H9 (cell line): ENCODE data around the gene RNF214. TPM values are rescaled to one million over a fixed set of nuclear protein-coding genes. Genes with fewer than 3 reads are reported as not detected.

Experiments used
- DNase-seq: peaks from one replicate; pipeline ENCODE4 v3.0.0-alpha.2; 2017
- H2AFZ ChIP-seq: one replicate; pipeline ENCODE4 v1.6.1; 2013; ENCODE audit warnings: mild to moderate bottlenecking, low read length, control low read depth, moderate library complexity
- H2AK5ac ChIP-seq: 2 replicates; pipeline ENCODE4 v1.6.1; 2013; ENCODE audit warnings: low read length, control low read depth, mixed read lengths; ENCODE audit not compliant: insufficient read length
- H2BK120ac ChIP-seq: one replicate; pipeline ENCODE4 v1.6.1; 2013; ENCODE audit warnings: low read depth, mild to moderate bottlenecking, low read length, control low read depth, inconsistent platforms; ENCODE audit not compliant: poor library complexity, severe bottlenecking
- H2BK12ac ChIP-seq: 2 replicates; pipeline ENCODE4 v1.6.1; 2013; ENCODE audit warnings: low read length, control low read depth, mixed read lengths, low read depth; ENCODE audit not compliant: insufficient read length
- H2BK15ac ChIP-seq: 2 replicates; pipeline ENCODE4 v1.6.1; 2013; ENCODE audit warnings: low read depth, low read length, control low read depth
- H2BK20ac ChIP-seq: one replicate; pipeline ENCODE4 v1.6.1; 2013; ENCODE audit warnings: low read depth, mild to moderate bottlenecking, low read length, control low read depth, inconsistent platforms; ENCODE audit not compliant: poor library complexity, severe bottlenecking
- H2BK5ac ChIP-seq: 2 replicates; pipeline ENCODE4 v1.6.1; 2013; ENCODE audit warnings: low read length, control low read depth, mixed read lengths; ENCODE audit not compliant: insufficient read length
- H3K14ac ChIP-seq: 2 replicates; pipeline ENCODE4 v1.6.1; 2013; ENCODE audit warnings: low read length, control low read depth; ENCODE audit not compliant: insufficient read depth
- H3K18ac ChIP-seq: 2 replicates; pipeline ENCODE4 v1.6.1; 2013; ENCODE audit warnings: low read depth, mild to moderate bottlenecking, mixed read lengths, low read length, control low read depth; ENCODE audit not compliant: insufficient read length
- H3K23ac ChIP-seq: 2 replicates; pipeline ENCODE4 v1.6.1; 2013; ENCODE audit warnings: low read length, control low read depth, mixed read lengths, low read depth; ENCODE audit not compliant: insufficient read length
- H3K23me2 ChIP-seq: 2 replicates; pipeline ENCODE4 v1.6.1; 2013; ENCODE audit warnings: low read depth, mild to moderate bottlenecking, mixed read lengths, low read length, control low read depth; ENCODE audit not compliant: insufficient read length, poor library complexity, severe bottlenecking
- H3K27ac ChIP-seq: 2 replicates; pipeline ENCODE4 v1.5.1; 2013; ENCODE audit warnings: low read length, control low read depth, mixed read lengths, low read depth; ENCODE audit not compliant: insufficient read length
- H3K27me3 ChIP-seq: 2 replicates; pipeline ENCODE4 v1.6.1; 2013; ENCODE audit warnings: low read length, control low read depth, inconsistent platforms; ENCODE audit not compliant: insufficient read depth
- H3K4ac ChIP-seq: 2 replicates; pipeline ENCODE4 v1.6.1; 2013; ENCODE audit warnings: low read depth, mild to moderate bottlenecking, control low read depth, inconsistent platforms, low read length, moderate library complexity
- H3K4me1 ChIP-seq: 2 replicates; pipeline ENCODE4 v1.6.1; 2013; ENCODE audit warnings: low read length, control low read depth, inconsistent platforms; ENCODE audit not compliant: insufficient read depth
- H3K4me2 ChIP-seq: 2 replicates; pipeline ENCODE4 v1.6.1; 2013; ENCODE audit warnings: low read length, control low read depth, mixed read lengths; ENCODE audit not compliant: insufficient read length, insufficient read depth
- H3K56ac ChIP-seq: 2 replicates; pipeline ENCODE4 v1.6.1; 2013; ENCODE audit warnings: low read depth, mild to moderate bottlenecking, mixed read lengths, low read length, control low read depth; ENCODE audit not compliant: insufficient read length
- H3K79me1 ChIP-seq: 2 replicates; pipeline ENCODE4 v1.6.1; 2013; ENCODE audit warnings: low read depth, mild to moderate bottlenecking, moderate library complexity, low read length, control low read depth, inconsistent platforms; ENCODE audit not compliant: insufficient read depth, poor library complexity, severe bottlenecking
- H3K79me2 ChIP-seq: 2 replicates; pipeline ENCODE4 v1.6.1; 2013; ENCODE audit warnings: low read length, control low read depth, inconsistent platforms; ENCODE audit not compliant: insufficient read depth
- H3K9ac ChIP-seq: 2 replicates; pipeline ENCODE4 v1.6.1; 2013; ENCODE audit warnings: low read length, control low read depth, mixed read lengths; ENCODE audit not compliant: insufficient read length; ENCODE audit errors: extremely low read depth
- H3K9me3 ChIP-seq: one replicate; pipeline ENCODE4 v1.6.1; 2013; ENCODE audit warnings: low read depth, low read length, inconsistent platforms; ENCODE audit not compliant: control insufficient read depth
- H3T11ph ChIP-seq: one replicate; pipeline ENCODE4 v1.6.1; 2013; ENCODE audit warnings: mild to moderate bottlenecking, low read length, control low read depth, inconsistent platforms
- H4K20me1 ChIP-seq: one replicate; pipeline ENCODE4 v1.6.1; 2013; ENCODE audit not compliant: control insufficient read depth, insufficient read length, insufficient read depth
- H4K5ac ChIP-seq: 2 replicates; pipeline ENCODE4 v1.6.1; 2013; ENCODE audit warnings: low read depth, mild to moderate bottlenecking, mixed read lengths, low read length, control low read depth; ENCODE audit not compliant: insufficient read length
- H4K8ac ChIP-seq: replicated peaks from 2 replicates; pipeline ENCODE4 v1.6.1; 2013; ENCODE audit warnings: low read length, control low read depth, mixed read lengths, low read depth; ENCODE audit not compliant: insufficient read length
- H4K91ac ChIP-seq: 2 replicates; pipeline ENCODE4 v1.6.1; 2013; ENCODE audit warnings: low read depth, mild to moderate bottlenecking, moderate library complexity, mixed read lengths, low read length, control low read depth; ENCODE audit not compliant: insufficient read length
- H3K27ac Mint-ChIP-seq, 3 experiments: 2 replicates in 2 of 3; 3 replicates in 1 of 3; pipeline ENCODE4 v1.8.0; 2020 to 2021; ENCODE audit warnings: mixed read lengths in 3 of 3, mild to moderate bottlenecking in 1 of 3, moderate library complexity in 1 of 3
- H3K27me3 Mint-ChIP-seq: 2 replicates; pipeline ENCODE4 v1.8.0; 2021; ENCODE audit warnings: low read depth, mild to moderate bottlenecking, moderate library complexity, mixed read lengths
- H3K36me3 Mint-ChIP-seq, 3 experiments: 2 replicates in 2 of 3; 3 replicates in 1 of 3; pipeline ENCODE4 v1.8.0; 2020 to 2021; ENCODE audit warnings: low read depth in 3 of 3, mixed read lengths in 3 of 3; ENCODE audit not compliant: insufficient read depth in 1 of 3
- H3K4me1 Mint-ChIP-seq, 2 experiments: 2 replicates each; pipeline ENCODE4 v1.8.0; 2020; ENCODE audit warnings: mixed read lengths in 2 of 2
- H3K4me3 Mint-ChIP-seq, 2 experiments: 2 replicates in 1 of 2; 3 replicates in 1 of 2; pipeline ENCODE4 v1.8.0; 2020 to 2021; ENCODE audit warnings: mild to moderate bottlenecking in 2 of 2, mixed read lengths in 2 of 2, moderate library complexity in 1 of 2
- H3K9me3 Mint-ChIP-seq, 2 experiments: 2 replicates in 1 of 2; 3 replicates in 1 of 2; pipeline ENCODE4 v1.8.0; 2020; ENCODE audit warnings: mild to moderate bottlenecking in 2 of 2, mixed read lengths in 2 of 2, moderate library complexity in 1 of 2
- CTCF ChIP-seq: fragments of 200-600 bp; sonication (generic); conservative IDR thresholded peaks from 3 replicates; pipeline ENCODE4 v1.8.0; 2021; ENCODE audit warnings: antibody characterized with exemption, mild to moderate bottlenecking
- WGBS: extraction: QIAGEN DNeasy Blood & Tissue Kit; methylation state at CpG from one replicate; pipeline ENCODE4 v1.1.7; 2013; ENCODE audit warnings: missing lambda C conversion rate, low lambda C conversion rate, mixed read lengths; ENCODE audit not compliant: insufficient read length; ENCODE audit errors: extremely low coverage; 5-methylcytosine and 5-hydroxymethylcytosine counted together
- total RNA-seq: library from RNA; stranded (reverse); gene quantifications from 2 replicates; pipeline ENCODE4 v1.2.1, GENCODE V29; 2021

RNF214 gene
- total RNA-seq, 1 experiment from 2014 or later, result 26.0 TPM

- H3T11ph ChIP-seq, result no peak overlapping the region
- H2BK15ac ChIP-seq, result no peak overlapping the region
- H3K4ac ChIP-seq, result no peak overlapping the region
- H4K91ac ChIP-seq, result no peak overlapping the region
- no CpG with 5 or more reads among the region's 2 CpGs for WGBS
- no peaks in the 10 kb centered on the region for H4K20me1 ChIP-seq
- no peaks in the 10 kb centered on the region for H3K4me1 ChIP-seq
- no peak overlapping the region for H2BK5ac ChIP-seq
- no peaks in the 10 kb centered on the region for H3K79me2 ChIP-seq
- H3K4me3 Mint-ChIP-seq, result no peak overlapping the region
- H3K23ac ChIP-seq, result no peak overlapping the region
- no peaks in the 10 kb centered on the region for H3K27me3 Mint-ChIP-seq
- no peaks in the 10 kb centered on the region for H3K4me1 Mint-ChIP-seq
- H3K27ac ChIP-seq, result no peak overlapping the region
- no peak overlapping the region for H3K56ac ChIP-seq
- no peak overlapping the region for H2BK12ac ChIP-seq
- H3K27ac Mint-ChIP-seq, result no peak overlapping the region
- H3K9me3 ChIP-seq, result no peaks in the 10 kb centered on the region
- peaks cover 11 to 38% (median 32%) of the 10 kb centered on the region in 3 experiments; a peak in 6 of 7 replicates for H3K36me3 Mint-ChIP-seq
- no peak overlapping the region for H4K5ac ChIP-seq
- H3K9ac ChIP-seq, result no peak overlapping the region
- H3K4me2 ChIP-seq, result no peak overlapping the region
- H3K14ac ChIP-seq, result no peak overlapping the region
- no peak overlapping the region for H3K18ac ChIP-seq
- H2AFZ ChIP-seq, result no peak overlapping the region
- no peak for DNase-seq
- H2BK20ac ChIP-seq, result no peak overlapping the region
- no peaks in the 10 kb centered on the region for H3K9me3 Mint-ChIP-seq
- no peak for TF ChIP-seq CTCF
- no peak overlapping the region for H4K8ac ChIP-seq
- H3K27me3 ChIP-seq, result no peaks in the 10 kb centered on the region
- no peak overlapping the region for H2AK5ac ChIP-seq
- H3K23me2 ChIP-seq, result no peaks in the 10 kb centered on the region
- no peaks in the 10 kb centered on the region for H3K79me1 ChIP-seq
- H2BK120ac ChIP-seq, result no peak overlapping the region
These were observed 26.1 kb downstream of the RNF214 start for GRCh38 chr11:117258576-117258975.
